Heart left ventricle (tissue), 16 donors: ENCODE data around the gene IL10RB. TPM values are rescaled to one million over a fixed set of nuclear protein-coding genes. Genes with fewer than 3 reads are reported as not detected.

Experiments used
- ATAC-seq, 4 donors: fragments of 200-7000 bp; cut with Tn5 transposase; one replicate each; pipeline ENCODE4 v1.9.1; 2020 to 2022; ENCODE audit warnings: moderate library complexity in 4 of 4, mild to moderate bottlenecking in 3 of 4, moderate number of reproducible peaks in 1 of 4
- DNase-seq, 5 donors: peaks; one replicate each; pipeline ENCODE4 v3.0.0-alpha.2; 2020
- H3K27ac ChIP-seq, 12 donors: fragments of 200-600 bp; sonication (generic) in 4 of 12; one replicate each; pipeline versions ENCODE4 v1.5.0 to v1.8.0; 2016 to 2022; ENCODE audit warnings: mild to moderate bottlenecking in 2 of 12
- H3K27me3 ChIP-seq, 9 donors: fragments of 200-600 bp; sonication (generic) in 2 of 9; one replicate each; pipeline versions ENCODE4 v1.5.1 to v1.8.0; 2016 to 2022; ENCODE audit warnings: mild to moderate bottlenecking in 3 of 9
- H3K36me3 ChIP-seq, 9 donors: fragments of 200-600 bp; sonication (generic) in 2 of 9; one replicate each; pipeline versions ENCODE4 v1.5.0 to v1.8.0; 2018 to 2022; ENCODE audit warnings: mild to moderate bottlenecking in 2 of 9
- H3K4me1 ChIP-seq, 12 donors: fragments of 200-600 bp; sonication (generic) in 4 of 12; one replicate each; pipeline versions ENCODE4 v1.5.0 to v1.8.0; 2016 to 2022; ENCODE audit warnings: mild to moderate bottlenecking in 3 of 12
- H3K4me3 ChIP-seq, 12 donors: fragments of 200-600 bp; sonication (generic) in 4 of 12; one replicate each; pipeline versions ENCODE4 v1.5.0 to v1.8.0; 2017 to 2022; ENCODE audit warnings: mild to moderate bottlenecking in 9 of 12, moderate library complexity in 4 of 12
- H3K9me3 ChIP-seq, 12 donors: fragments of 200-600 bp; sonication (generic) in 4 of 12; one replicate each; pipeline versions ENCODE4 v1.5.0 to v1.8.0; 2016 to 2022; ENCODE audit warnings: mild to moderate bottlenecking in 1 of 12
- POLR2A ChIP-seq, 2 donors: fragments of 450-650 bp; IDR thresholded peaks; one replicate each; pipeline ENCODE4 v1.6.1; 2017; ENCODE audit warnings: antibody characterized with exemption in 2 of 2, mild to moderate bottlenecking in 2 of 2, moderate library complexity in 2 of 2
- WGBS, 4 donors: extraction: QIAGEN DNeasy Blood & Tissue Kit in 2 of 4; methylation state at CpG; one replicate each; pipeline versions ENCODE4 v1.1.5 to v1.1.7; 2013 to 2018; 5-methylcytosine and 5-hydroxymethylcytosine counted together
- intact Hi-C, 10 donors: fragments of 100-400 bp; cut with DNase I; formaldehyde crosslinking; loops; one replicate each; pipeline versions ENCODE4 v1.11.1 to v1.14.2; 2022
- polyA plus RNA-seq, 2 donors: library from polyadenylated mRNA; stranded (reverse); fragments of 200-250 nt; gene quantifications; one replicate each; pipeline ENCODE4 v1.2.3, GENCODE V29; 2013
- total RNA-seq, 9 donors: library from RNA; depleted of rRNA in 2 of 9; stranded (reverse); fragments of >200 nt in 2 of 9; fragmentation: NEBNext Ultra II Directional in 3 of 9; extraction: Animal tissue kit (Norgen Biotek cat#: 25700) in 3 of 9; gene quantifications; one replicate each; pipeline versions ENCODE4 v1.1.0 to v1.2.4, GENCODE V29; 2016 to 2023
- TF ChIP-seq, protein P1 (sequence below), 12 donors: fragments of 200-600 bp; sonication (generic) in 4 of 12; IDR thresholded peaks; one replicate each; pipeline versions ENCODE4 v1.5.0 to v1.8.0; 2018 to 2022; ENCODE audit warnings: antibody characterized with exemption in 12 of 12, mild to moderate bottlenecking in 5 of 12
- donor health status: ischemic (EF 13 %, LVEDD 7.1; RV severe dilation, severe dysfunction).
- donor health status: healthy with polysubstance abuse.
- donor health status: DM: no; HTN: yes; CAD: no.
- donor health status: DM: no; HTN: no; CAD: no.
- donor health status: ischemic (EF 25% LVEDD 6.9; RV normal size, moderate dysfunction).
- donor health status: ischemic (EF 25% LVEDD 5.7; RV mildly dilated, moderate dysfunction).
- donor health status: healthy.
- donor health status: DM: yes; HTN: yes; CAD: no.
- donor health status: ischemic (EF 35%, LVEDD 5.7; RV mildly dilated, moderate dysfunction).
- donor health status: nonischemic (EF 11% LVEDD 7.7; RV severe dilation, severe dysfunction).
- donor health status: DM: yes; HTN: yes; CAD: no.
- donor health status: PGD.
- donor health status: ischemic (EF 29% LVEDD 5.4; RV normal size, mild dysfunction).
- donor health status: nonischemic (EF 23%, LVEDD 6.1; RV moderate dilation, normal function).

Gene IL10RB
- total and polyA plus RNA-seq, 11 donors = 4.5 to 28.2 (median 8.3) TPM

DNA sequence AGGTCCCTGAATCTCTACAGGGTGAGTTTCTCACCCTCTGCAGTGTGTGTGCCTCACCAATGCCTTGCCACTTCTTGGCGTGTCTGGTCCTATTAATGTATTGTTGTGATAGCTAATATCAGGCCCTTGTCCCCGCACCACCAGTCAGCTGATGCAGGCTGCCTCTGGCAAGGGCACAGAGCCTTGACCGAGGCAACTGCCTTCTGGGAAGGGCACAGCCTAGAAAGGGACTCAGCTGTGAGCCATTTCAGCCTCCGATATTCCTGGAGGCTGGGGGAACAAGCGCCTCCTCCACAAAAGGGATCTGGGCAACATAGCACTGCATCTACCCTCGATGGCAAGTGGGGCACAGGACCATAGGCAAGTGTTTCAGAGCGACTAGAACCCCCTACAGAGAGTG lies 27.0 kb downstream of the IL10RB start:
- H3K4me3 ChIP-seq = no peak overlapping the region
- peak overlapping the region in 2 of 12 donors; percentile 10 to 17 for H3K27ac ChIP-seq
- H3K36me3 ChIP-seq = peaks cover 0 to 81% (median 36%) of the 10 kb centered on the region in 9 donors
- intact Hi-C loops = no loop called here
- ATAC-seq = peak; percentile 46 to 64 (median 52)
- H3K27me3 ChIP-seq = no peaks in the 10 kb centered on the region
- peak in 1 of 5 donors; percentile 45 for DNase-seq
- peaks cover 0 to 26% (median 16%) of the 10 kb centered on the region in 12 donors for H3K4me1 ChIP-seq
- TF ChIP-seq, protein P1, sequence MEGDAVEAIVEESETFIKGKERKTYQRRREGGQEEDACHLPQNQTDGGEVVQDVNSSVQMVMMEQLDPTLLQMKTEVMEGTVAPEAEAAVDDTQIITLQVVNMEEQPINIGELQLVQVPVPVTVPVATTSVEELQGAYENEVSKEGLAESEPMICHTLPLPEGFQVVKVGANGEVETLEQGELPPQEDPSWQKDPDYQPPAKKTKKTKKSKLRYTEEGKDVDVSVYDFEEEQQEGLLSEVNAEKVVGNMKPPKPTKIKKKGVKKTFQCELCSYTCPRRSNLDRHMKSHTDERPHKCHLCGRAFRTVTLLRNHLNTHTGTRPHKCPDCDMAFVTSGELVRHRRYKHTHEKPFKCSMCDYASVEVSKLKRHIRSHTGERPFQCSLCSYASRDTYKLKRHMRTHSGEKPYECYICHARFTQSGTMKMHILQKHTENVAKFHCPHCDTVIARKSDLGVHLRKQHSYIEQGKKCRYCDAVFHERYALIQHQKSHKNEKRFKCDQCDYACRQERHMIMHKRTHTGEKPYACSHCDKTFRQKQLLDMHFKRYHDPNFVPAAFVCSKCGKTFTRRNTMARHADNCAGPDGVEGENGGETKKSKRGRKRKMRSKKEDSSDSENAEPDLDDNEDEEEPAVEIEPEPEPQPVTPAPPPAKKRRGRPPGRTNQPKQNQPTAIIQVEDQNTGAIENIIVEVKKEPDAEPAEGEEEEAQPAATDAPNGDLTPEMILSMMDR (IDR thresholded peaks at IDR 0.05) = no peak
- no peak for TF ChIP-seq POLR2A (IDR thresholded peaks at IDR 0.05)
- WGBS, 4 donors = 72 to 83% (median 78%) methylated on average over 2 to 7 of the region's 7 CpGs
- no peaks in the 10 kb centered on the region for H3K9me3 ChIP-seq

DNA sequence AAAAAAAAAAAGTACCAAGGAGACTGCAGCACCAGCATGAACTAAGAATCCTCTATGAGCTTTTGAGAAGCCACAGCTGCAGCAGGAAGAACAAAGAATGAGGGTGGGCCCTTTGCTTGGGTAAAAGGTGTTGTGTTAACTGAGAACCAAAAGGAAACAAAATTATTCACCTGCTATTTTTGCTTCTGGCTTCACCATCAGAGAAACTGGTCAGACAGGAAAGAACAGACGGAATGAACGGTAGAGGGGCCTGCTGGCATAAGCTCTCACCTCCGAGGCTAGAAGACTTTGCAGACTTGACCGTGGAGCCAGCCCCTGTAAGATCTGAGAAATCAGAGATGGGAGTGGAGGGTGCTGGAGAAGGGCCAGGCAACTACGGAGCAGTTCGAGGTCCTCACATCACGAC lies 27.6 kb downstream of the IL10RB start:
- H3K27ac ChIP-seq = no peak overlapping the region
- no peak for TF ChIP-seq POLR2A (IDR thresholded peaks at IDR 0.05)
- TF ChIP-seq, protein P1 (IDR thresholded peaks at IDR 0.05) = no peak
- intact Hi-C loops = loop anchor here in 1 of 10 donors (2.0 kb wide), 1 partner anchor 67 kb away; no protein-coding TSS in a partner anchor
- H3K36me3 ChIP-seq = peaks cover 0 to 76% (median 36%) of the 10 kb centered on the region in 9 donors
- 70 to 78% (median 71%) methylated on average over 7 of the region's 7 CpGs for WGBS, 4 donors
- no peak overlapping the region for H3K4me3 ChIP-seq
- no peaks in the 10 kb centered on the region for H3K27me3 ChIP-seq
- ATAC-seq (no peak), DNase-seq (no peak)
- H3K4me1 ChIP-seq = peaks cover 0 to 24% (median 11%) of the 10 kb centered on the region in 12 donors
- H3K9me3 ChIP-seq = no peaks in the 10 kb centered on the region

DNA sequence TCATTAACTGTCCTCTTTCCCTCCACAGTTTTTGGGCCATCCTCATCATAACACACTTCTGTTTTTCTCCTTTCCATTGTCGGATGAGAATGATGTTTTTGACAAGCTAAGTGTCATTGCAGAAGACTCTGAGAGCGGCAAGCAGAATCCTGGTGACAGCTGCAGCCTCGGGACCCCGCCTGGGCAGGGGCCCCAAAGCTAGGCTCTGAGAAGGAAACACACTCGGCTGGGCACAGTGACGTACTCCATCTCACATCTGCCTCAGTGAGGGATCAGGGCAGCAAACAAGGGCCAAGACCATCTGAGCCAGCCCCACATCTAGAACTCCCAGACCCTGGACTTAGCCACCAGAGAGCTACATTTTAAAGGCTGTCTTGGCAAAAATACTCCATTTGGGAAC lies 30.0 kb downstream of the IL10RB start:
- intact Hi-C loops = no loop called here
- WGBS, 4 donors = 92 to 96% (median 93%) methylated on average over 6 of the region's 6 CpGs
- no peak for ATAC-seq
- TF ChIP-seq POLR2A (IDR thresholded peaks at IDR 0.05) = no peak
- TF ChIP-seq, protein P1 (IDR thresholded peaks at IDR 0.05) = no peak
- peaks cover 0 to 56% (median 28%) of the 10 kb centered on the region in 9 donors for H3K36me3 ChIP-seq
- no peak overlapping the region for H3K4me3 ChIP-seq
- no peaks in the 10 kb centered on the region for H3K9me3 ChIP-seq
- DNase-seq = no peak
- no peaks in the 10 kb centered on the region for H3K27me3 ChIP-seq
- H3K27ac ChIP-seq = no peak overlapping the region
- peaks cover 0 to 37% (median 17%) of the 10 kb centered on the region in 12 donors for H3K4me1 ChIP-seq

DNA sequence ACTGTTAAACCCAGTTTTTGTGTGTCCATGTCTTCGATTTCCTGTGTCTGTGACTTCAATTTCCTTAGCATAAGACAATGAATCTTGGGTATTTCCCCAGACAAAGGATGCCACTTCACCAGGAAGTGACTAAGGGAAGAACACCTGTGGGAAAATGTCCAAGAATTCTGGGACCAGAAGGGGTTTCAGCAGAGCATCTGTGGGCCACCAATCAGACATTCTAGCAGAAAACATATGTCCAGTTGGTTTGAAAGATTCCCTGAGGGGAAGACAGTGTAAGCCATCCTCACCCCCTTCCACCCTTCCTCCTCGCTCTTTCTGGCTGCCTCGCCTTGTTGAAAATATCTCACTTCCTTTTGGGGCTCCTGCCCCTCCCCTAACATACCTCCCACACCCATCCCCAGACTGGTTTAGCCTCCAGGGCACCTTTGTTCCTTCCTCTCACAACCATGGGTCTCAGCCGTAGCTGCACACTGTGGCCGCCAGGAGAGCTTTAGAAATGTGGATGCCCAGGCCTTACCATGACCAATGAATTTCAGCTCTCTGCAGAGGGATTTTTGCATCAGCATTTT lies 33.1 kb downstream of the IL10RB start:
- Histone ChIP-seq H3K4me1 (peaks cover 0 to 61% (median 19%) of the 10 kb centered on the region in 12 donors), H3K27me3 (no peaks in the 10 kb centered on the region), H3K9me3 (no peaks in the 10 kb centered on the region), H3K36me3 (peaks cover 0 to 28% (median 11%) of the 10 kb centered on the region in 9 donors), H3K4me3 (no peak overlapping the region), H3K27ac (peak overlapping the region in 5 of 12 donors; percentile 9 to 96 (median 20))
- no peak for DNase-seq
- 64 to 76% (median 66%) methylated on average over 5 of the region's 5 CpGs for WGBS, 4 donors
- TF ChIP-seq POLR2A (IDR thresholded peaks at IDR 0.05) = no peak
- TF ChIP-seq, protein P1 (IDR thresholded peaks at IDR 0.05) = no peak
- ATAC-seq = peak in 3 of 4 donors; percentile 16 to 60 (median 19)
- intact Hi-C loops = no loop called here
